ENCODE measurements around the gene ZNF680.

GRCh38 chr7:64533756-64534155 lies 29.1 kb downstream of the ZNF680 start:
- no peak for TF ChIP-seq ZNF274 (IDR thresholded peaks at IDR 0.05; ENCODE audit: low read depth, low read length)
- TF ChIP-seq SUZ12 (IDR thresholded peaks at IDR 0.05; ENCODE audit: extremely low read depth, insufficient read depth, insufficient read length) = no peak
